A673 (cell line): ENCODE data around the gene ATP6AP1.

ENCODE experiments used
- EZH2 ChIP-seq: fragments of 200-600 bp; sonication (generic); IDR thresholded peaks from 2 replicates; pipeline ENCODE4 v1.6.1; 2017; ENCODE audit warnings: borderline replicate concordance, low read depth, mild to moderate bottlenecking, mixed read lengths, antibody characterized with exemption, low read length; ENCODE audit not compliant: poor library complexity, severe bottlenecking
- TF ChIP-seq, protein P1 (sequence below): fragments of 300-800, 200-600 bp; sonication (generic); conservative IDR thresholded peaks from 2 replicates; pipeline ENCODE4 v1.5.1; 2017; ENCODE audit warnings: low read depth, mild to moderate bottlenecking, antibody characterized with exemption, low read length, moderate library complexity, mixed read lengths

DNA sequence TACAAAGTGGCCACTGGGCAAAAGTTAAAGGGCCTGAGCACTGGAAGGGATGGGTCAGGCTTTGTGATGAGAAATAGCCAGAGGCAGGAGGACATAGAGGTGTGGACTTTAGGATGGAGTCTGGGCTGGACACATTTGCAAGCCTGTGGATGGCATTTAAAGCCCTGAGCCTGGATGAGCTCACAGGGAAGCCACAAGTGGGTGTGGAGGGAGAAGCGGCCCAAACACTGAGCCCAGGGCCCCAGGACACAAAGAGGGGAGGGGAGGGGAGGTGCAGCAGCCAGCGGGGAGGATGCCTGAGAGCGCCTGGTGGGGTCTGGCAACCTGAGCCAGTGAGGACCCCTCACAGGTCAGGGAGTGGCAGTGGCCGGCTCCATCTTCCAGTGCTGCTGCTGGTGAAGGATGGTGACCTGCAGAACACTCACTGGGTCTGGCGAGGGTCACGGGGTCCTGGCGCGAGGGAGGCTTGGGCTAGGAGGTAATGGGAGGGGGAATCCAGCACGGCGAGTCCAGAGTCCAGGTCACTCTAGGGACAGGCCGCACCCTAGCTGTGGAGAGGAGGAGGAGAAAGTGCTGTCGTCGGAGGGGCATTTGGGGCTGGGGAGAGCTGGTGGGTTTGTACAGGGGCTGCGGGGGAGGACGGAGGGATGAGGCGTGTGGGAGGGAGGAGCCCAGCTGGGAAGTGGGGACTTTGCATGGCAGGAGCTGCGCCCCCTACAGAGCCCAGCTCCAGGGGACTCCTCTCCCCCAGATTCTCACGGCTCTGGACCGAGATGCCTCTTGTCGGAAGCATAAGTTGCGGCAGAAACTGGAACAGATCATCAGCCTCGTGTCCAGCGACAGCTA, 43.6 kb downstream of the ATP6AP1 start:
- TF ChIP-seq EZH2: no peak
- TF ChIP-seq, protein P1, sequence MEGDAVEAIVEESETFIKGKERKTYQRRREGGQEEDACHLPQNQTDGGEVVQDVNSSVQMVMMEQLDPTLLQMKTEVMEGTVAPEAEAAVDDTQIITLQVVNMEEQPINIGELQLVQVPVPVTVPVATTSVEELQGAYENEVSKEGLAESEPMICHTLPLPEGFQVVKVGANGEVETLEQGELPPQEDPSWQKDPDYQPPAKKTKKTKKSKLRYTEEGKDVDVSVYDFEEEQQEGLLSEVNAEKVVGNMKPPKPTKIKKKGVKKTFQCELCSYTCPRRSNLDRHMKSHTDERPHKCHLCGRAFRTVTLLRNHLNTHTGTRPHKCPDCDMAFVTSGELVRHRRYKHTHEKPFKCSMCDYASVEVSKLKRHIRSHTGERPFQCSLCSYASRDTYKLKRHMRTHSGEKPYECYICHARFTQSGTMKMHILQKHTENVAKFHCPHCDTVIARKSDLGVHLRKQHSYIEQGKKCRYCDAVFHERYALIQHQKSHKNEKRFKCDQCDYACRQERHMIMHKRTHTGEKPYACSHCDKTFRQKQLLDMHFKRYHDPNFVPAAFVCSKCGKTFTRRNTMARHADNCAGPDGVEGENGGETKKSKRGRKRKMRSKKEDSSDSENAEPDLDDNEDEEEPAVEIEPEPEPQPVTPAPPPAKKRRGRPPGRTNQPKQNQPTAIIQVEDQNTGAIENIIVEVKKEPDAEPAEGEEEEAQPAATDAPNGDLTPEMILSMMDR: no peak
